ENCODE results near the gene HDLBP.
A peak's percentile ranks its signal among the peaks of the same experiment; 100 is the strongest.

The HDLBP gene

DNA sequence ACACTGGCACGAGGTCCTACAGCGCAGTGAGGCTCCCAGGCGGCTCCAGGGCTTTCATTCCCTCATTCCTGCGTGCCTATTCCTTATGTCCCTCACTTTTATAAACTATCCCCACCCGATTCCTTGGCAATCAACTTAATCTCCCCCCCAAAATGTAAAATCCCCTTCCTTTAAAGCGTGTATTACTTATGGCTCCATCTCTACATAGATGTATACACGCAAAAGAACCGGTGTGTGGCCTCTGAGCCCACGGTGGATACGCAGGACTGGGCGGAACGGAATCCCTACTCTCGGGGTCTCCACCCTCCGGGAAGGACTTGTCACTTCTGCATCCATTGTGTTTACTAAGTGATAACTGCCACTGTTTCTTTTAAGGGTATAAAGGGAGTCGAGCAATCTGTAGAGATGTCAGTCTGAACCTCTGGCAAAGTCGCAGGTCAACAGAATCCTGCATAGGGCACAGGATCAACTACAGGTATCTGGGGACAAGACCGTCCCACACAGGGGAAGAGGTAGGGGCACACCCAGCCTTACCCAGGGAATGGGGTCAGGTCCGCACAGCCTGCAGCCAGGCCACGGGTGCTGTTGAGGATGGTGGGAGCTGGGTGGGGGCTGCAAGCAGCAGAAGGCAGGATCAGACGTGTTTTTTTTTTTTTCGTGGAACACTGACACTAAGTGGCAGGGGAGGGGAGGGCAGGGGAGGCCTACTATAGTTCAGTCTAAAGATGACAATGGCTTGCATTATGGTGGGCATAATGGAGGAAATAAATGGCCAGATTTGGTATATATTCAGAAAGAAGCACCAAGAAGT, 42.1 kb downstream of the HDLBP start:
- DNase-seq: no peak

- peak; percentile 88 for DNase-seq
Observed at GRCh38 chr2:241272303-241273209, 42.9 kb downstream of the HDLBP start.

GRCh38 chr2:241271706-241272302, 43.7 kb downstream of the HDLBP start:
- DNase-seq: peak; percentile 91

GRCh38 chr2:241270531-241270930, 44.9 kb downstream of the HDLBP start:
- DNase-seq: no peak

DNA sequence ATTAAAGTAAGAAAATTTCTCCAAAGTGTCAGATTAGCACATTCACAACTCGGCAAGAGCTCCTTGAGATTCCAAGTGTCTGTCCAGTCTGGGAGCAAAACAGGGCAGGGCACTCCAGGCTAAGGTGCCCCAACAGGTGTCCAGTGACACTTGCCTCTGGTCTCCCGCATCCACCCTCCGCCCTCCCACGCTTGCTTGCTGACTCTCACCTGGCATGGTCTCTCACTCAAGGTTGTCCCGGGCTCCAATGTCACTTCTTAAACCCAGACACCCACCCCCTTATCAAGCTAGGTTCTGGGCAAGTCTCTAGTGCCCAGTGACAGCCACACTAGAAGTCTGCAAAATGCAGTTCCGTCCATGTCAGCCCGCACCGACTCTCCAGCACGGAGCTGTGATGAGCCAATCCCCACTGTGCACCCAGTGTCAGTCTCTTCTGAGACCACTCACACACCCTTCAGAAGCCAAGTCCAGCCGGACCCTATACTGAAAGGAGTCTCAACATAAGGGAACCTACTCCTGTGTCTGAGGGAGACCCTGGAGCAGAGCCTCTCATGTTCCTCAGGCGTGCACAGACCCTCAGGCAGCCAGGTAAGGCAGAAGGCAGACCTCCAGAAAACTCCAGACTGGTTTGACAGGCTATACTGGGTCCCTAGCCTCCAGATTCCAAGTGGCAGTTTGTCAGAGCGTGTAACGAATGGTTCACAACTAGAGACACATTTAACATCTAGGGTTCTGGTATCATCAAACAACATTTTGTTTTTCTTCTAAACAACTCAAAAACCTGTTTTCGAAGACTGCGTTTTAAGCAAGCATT, 45.6 kb downstream of the HDLBP start:
- DNase-seq: no peak

- DNase-seq: no peak
Observed at GRCh38 chr2:241268716-241269445, 46.6 kb downstream of the HDLBP start.

- no peak for DNase-seq
Observed at GRCh38 chr2:241268306-241268705, 47.2 kb downstream of the HDLBP start.

DNA sequence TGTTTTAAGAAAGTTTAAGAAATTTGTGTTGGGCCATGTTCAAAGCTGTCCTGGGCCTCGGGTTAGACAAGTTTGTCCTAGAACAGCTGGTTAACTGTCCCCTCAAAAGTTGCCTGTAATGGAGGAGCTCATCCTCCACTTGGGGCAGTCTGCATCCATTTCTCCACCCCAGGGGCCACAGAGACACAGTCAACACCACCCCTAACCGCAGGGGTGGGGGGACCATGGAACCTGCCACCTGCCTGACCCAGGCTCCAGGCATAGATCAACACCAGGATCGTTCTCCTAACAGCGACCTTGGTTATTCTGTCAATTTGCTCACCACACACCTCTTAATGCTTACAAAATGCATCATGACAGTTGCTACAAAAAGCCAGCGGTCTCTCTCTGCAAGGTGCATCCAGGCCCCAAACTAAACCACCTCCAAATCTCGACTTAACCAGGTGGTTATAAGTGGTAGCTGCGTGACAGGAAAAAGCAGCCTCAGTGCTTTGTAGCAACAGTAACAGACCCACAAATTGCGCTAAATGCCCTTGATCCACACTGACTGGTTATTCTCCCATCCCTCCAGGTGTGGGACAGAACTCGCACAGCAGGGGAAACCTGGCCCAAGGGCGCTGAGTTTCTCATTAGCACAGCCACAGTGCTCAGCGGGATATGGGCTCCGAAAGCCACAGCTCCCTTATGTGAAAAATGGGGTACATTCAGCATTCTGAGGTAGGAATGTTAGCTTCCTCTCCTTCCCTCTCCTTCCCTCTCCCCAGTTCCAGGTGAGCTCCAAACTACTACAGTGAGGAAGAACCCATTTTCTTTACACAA, 48.0 kb downstream of the HDLBP start:
- no peak for DNase-seq

- DNase-seq: no peak
Observed at GRCh38 chr2:241265506-241265905, 50.0 kb downstream of the HDLBP start.

GRCh38 chr2:241263061-241263460, 52.4 kb downstream of the HDLBP start:
- DNase-seq: no peak

DNA sequence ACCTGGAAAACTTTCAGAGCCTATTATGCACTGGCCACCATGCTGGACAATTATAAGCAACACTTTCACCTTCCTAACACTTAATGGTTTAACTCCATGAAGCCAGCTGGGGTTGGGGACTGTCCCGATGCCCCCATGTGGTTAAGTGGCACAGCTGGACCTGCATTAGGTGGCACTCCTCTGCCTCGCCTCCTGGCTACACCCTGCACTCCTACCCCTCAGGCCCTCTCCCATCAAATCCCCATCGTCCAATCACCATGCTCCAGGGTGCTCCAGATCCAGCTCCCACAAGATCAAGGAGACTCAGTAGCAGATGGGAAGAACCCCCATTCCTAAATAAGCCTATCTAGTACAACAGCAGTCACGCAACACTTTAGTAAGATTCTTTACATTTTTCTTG, 53.8 kb downstream of the HDLBP start:
- no peak for DNase-seq

- no peak for DNase-seq
Observed at GRCh38 chr2:241260911-241261310, 54.6 kb downstream of the HDLBP start.

DNA sequence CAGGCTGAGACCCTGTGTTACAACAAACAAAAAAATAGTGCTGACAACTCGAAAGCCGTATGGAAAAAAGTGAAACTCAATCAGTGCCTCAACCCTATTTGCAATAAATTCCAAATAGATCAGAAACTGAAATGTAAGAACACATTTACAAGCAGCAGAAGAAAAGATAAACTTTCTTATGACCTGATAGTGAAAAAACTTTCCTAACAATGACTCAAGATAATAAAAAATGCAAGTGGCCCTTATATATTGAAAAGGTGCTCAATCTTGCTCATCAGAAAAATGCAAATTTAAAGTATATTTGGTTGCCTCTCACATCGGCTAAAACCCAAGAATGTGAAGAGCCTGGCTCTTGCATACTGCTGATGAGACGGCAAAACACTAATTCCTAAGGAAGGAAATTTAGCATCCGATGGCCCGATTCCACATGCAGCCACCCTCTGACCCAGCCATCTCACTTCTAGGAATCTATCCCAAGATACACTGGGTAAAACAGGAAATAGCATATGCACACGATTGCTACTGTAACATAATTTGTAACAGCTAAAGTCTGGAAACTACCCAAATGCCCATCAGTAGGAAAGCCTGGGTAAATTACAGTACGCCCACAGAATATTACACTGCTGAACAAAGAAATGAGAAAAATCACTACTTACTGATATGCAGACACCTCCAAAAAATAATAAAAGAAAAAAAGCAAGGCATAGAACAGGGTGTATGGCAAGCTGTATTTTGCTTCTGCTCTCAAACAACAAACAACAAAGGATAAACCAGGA, 56.8 kb downstream of the HDLBP start:
- DNase-seq: no peak

DNA sequence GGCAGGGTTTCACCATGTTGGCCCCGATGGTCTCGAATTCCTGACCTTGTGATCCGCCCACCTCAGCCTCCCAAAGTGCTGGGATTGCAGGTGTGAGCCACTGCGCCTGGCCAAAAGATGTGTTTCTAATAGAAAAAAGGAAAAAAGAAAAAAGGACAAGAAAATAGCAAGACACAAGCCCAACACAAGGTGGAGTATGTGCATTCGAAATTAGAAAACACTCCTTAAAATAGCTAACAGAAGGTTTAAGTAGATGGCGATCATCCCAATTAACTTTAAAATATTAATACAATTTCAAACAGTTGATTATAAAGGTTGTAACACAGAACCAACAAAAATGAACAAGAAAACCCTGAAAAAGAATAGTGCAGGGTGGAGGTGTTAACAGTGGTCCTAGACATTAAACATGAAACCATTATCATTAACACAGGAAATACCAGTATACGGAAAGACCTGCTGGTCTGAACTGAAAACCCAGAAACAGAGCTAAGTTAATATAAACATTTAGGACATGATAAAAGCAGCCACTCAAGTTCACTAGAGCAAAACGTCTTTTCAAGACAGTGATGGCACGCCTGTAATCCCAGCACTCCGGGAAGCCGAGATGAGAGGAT, 57.9 kb downstream of the HDLBP start:
- DNase-seq: no peak

- no peak for DNase-seq
Observed at GRCh38 chr2:241256168-241256545, 59.3 kb downstream of the HDLBP start.

DNA sequence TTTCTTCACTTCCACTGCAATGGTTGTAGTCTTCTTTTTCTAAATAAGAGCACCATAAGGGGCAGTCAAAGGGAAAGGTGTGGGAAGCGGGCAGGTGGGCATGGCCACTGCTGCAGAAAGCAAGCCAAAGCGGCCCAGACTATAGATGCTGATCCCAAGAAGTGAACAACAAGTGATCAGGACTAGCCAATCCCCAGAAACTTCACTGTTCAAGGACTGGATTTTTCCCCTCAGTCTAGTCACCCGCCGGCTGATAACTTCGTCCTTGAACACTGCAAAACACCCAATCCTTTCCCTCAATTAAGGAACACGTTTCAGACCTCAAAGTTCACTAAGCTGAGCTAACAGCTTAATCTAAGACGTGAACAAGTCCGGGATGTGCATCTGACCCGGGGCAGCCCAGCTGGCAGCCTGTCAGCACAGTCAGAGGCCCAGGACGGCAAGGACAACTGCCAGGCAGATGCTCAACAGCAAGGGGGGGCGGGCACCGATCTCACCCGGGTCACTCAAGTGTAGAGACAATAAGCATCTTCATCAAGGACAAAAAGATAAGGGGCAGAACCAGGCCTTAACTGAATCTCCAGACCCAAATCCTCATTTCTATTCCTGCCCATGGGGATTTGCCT, 59.8 kb downstream of the HDLBP start:
- DNase-seq: no peak

DNA sequence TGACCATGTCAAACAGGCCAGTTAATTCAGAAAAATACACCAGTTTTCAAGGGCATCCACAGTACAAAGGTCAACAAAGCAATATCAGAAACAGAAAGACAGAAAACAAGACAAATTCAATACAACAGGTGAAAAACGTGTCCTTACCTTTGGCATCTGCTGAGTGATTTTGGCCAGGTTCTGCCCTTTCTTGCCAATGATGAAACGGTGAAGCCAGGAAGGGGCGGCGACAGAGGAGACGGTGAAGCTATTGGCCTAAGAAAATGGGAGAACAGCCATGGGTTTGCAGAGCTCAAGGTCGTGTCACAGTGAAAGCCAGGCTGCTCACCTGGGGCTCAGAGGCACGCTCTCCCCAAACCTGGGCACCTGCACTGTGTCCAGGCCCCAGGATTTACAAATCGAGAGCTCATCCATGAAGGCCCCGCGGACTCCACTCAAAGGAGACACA, 60.5 kb downstream of the HDLBP start:
- no peak for DNase-seq

DNA sequence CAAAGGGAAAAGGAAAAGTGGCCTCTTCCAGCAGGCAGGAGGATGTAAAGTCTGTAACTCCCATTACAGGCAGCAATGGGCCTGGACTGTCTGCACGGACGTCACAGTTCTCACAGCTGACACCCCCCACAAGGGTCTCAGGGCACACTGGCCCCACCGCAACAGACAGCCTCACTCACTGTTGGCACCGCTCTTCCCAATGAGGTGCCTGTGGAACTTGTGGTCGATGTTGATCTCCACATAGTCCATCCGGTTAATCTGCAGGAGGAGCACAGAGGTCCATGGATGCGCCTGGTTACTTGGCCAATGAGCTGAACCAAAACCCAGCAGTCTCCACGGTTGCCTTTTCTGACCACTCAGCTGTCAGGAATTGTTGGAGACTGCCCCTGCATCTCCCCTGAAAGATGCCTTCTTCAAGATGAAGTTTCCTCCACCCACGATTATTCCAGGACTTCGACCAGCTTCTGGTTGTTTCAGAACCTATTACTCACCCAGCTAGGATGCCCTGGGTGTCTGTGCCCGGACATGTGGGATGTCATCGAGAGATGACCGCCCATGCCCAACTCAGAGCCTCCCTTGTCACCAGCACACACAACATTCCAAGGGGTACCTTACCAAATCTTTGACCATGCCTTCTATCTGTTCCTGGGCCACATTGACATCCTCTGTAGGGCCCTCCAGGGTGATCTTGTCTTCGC, 62.5 kb downstream of the HDLBP start:
- no peak for DNase-seq

DNA sequence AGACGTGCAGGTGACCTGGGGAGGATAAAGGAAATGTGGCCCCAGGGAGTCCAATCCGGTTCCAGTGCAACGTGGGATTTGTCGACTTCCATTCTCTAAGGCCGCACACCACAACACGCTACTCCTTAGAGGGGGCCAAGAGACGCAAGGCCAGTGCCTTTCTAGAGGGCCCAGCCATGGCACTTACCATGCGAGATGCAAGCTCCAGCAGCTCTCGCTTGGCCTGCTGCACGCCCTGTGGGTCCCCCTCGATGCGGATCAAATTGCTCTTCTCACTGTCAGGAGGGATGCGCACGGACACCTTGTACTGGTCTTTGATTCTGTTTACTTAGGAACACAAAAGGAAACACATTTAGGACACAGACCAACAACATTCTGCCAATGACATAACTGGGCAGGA, 65.8 kb downstream of the HDLBP start:
- DNase-seq: no peak

All from femur (tissue), 1 donor.